Retinal pigment epithelial cell (primary cell): Measurements from ENCODE around the gene ALDH3B1.

ENCODE experiments used
- DNase-seq: peaks from one replicate; pipeline ENCODE4 v3.0.0-alpha.2; 2010; ENCODE audit warnings: low read depth
- H3K4me3 ChIP-seq: 2 replicates; pipeline ENCODE4 v1.5.1; 2011; ENCODE audit warnings: mild to moderate bottlenecking, low read length, control low read depth, moderate library complexity
- TF ChIP-seq, protein P1 (sequence below): conservative IDR thresholded peaks from 2 replicates; pipeline ENCODE4 v1.5.1; 2011; ENCODE audit warnings: low read depth, low read length, control low read depth, inconsistent platforms

Gene ALDH3B1

DNA sequence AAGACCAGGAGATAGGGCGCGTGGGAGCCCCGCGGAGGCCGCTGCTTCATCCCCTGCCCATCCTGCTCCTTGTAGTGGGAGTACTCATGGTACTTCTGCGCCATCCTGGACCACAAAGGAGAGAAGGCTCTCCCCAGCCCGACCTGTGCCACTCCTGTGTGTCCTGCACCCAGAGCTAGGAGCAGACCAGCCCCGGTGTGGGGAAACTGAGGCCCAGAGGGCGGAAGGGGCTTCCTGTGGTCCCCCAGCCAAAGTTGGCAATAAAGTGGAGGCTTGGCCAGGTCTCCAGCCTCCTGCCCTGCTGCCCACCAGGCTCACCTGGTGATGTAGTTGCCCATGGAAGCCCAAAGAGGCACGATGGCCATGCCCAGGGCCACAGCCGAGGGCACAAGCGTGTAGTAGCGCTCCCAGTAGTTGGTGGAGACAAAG is 10.9 kb upstream of the ALDH3B1 start:
- TF ChIP-seq, protein P1, sequence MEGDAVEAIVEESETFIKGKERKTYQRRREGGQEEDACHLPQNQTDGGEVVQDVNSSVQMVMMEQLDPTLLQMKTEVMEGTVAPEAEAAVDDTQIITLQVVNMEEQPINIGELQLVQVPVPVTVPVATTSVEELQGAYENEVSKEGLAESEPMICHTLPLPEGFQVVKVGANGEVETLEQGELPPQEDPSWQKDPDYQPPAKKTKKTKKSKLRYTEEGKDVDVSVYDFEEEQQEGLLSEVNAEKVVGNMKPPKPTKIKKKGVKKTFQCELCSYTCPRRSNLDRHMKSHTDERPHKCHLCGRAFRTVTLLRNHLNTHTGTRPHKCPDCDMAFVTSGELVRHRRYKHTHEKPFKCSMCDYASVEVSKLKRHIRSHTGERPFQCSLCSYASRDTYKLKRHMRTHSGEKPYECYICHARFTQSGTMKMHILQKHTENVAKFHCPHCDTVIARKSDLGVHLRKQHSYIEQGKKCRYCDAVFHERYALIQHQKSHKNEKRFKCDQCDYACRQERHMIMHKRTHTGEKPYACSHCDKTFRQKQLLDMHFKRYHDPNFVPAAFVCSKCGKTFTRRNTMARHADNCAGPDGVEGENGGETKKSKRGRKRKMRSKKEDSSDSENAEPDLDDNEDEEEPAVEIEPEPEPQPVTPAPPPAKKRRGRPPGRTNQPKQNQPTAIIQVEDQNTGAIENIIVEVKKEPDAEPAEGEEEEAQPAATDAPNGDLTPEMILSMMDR, result no peak
- H3K4me3 ChIP-seq, result no peak overlapping the region
- DNase-seq, result no peak

DNA sequence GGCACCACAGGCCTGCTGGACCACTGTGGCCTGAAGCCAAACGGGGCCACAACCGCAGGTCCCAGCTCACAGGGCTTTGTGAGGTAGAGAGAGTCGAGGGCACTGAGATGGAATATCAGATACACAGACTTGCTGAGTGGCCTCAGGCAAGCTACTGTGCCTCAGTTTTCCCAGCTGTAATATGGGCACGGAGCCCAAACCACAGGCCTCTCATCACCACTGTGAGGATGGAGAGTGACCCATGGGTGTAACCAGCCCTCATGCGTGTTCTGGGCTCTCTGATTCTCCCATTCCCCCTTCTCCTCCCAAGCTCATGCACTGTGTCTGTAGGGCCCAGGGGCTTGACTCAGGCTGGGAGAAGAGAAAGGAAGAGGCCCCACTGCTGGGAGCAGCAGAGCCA is 10.4 kb upstream of the ALDH3B1 start:
- DNase-seq, result no peak
- TF ChIP-seq, protein P1, result no peak
- H3K4me3 ChIP-seq, result no peak overlapping the region

DNA sequence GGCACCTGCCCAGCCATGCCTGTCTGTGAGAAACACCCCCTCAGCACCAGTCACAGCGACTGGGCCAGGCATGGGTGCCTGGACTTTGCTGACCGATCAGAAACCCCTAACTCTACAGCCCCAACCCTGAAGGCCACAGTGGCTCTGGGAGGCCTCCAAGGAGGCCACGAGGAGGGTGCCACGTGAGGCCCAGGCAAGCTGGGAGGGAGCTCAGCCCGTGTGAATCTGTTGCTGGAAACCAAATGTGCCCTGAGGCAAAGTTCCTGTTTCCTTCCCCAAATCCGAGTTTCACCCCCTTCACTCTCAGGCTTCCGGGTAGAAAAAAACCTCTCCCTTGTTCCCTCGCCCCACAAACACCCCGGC is 7.6 kb upstream of the ALDH3B1 start:
- TF ChIP-seq, protein P1, result no peak
- no peak for DNase-seq
- no peak overlapping the region for H3K4me3 ChIP-seq

DNA sequence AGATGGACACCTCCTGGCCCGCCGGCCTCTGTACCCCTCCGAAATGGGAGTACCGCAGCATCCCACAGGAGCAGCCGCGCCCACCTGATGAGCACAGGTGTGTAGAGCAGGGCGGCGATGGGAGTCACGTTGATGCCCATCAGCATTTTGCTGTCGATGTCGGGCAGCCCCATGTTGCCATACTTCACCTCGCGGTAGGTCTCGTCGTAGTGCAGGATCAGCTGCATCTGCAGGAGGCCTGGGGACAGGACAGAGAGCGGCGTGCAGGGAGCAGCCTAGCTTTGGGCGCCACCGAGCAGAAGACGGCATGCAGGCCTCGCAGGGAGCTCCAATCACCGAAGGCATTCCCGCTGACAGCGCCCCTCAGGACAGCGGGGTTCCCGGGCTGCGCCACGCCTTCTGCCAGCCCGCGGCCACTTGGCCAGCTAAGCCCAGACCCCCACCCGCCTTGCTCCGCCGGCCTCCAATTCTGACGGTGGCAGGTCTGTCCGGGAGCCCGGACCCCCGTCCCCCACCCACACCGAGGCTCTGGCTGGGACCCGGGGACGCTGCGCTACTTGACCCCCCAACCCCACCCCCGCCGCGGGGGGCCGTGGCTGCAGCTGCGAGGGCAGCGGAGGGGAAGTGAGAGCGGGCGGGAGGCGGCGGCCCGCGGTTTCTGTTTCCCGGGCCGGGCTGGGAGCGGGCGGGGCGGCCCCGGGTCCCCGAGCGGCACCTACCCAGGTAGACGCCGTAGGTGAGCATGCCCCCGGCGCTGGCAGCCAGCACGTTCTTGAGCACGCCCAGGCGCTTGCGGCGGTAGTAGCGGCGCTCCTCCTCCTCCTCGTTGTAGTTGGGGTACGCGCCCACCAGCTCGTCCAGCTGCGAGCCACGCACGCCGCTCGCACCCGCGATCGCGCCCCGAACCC is 6.9 kb upstream of the ALDH3B1 start:
- DNase-seq, result no peak
- H3K4me3 ChIP-seq, result peak overlapping the region; percentile 45
- TF ChIP-seq, protein P1, result no peak

DNA sequence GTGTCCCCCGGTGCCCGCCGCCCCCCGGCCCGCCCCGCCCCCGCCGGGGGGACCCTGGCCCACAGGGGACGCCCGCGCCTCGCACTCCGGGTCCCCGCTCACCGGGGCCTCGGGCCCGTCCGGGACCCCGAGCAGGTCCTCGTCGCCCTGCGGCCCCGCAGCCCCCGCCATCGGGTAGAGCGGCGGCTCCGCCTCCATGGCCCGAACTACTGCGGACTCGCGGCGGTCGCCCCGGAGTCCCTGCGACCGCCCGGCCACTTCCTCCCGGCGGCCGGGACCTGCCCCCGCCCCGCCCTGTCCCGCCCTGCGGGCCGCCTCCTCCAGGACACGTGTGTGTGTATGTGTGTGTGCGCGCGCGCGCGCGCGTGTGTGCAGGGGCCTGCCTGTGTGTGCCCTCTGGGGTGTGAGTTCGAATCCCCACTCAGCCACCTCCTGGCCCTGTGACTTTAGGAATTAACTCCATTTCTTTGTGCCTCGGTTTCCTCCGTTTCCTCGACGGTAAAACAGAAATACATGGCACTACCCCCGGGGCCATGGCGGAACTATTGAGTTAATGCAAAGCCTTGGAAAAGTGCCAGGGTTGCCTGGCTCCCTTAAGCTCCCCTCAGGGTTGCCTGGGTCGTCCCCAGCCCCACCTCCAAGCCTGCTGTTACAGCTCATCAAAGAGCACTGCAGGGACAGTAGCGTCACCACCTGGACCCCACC is 6.1 kb upstream of the ALDH3B1 start, which contains the start of gene UNC93B1:
Gene UNC93B1 (minus strand): TSS at position 252 of the 705 bp plus-strand sequence. CDS start 54 bp downstream, at position 198.
- no peak for DNase-seq
- peak within 1 kb of the TSS; percentile 45 for H3K4me3 ChIP-seq
- TF ChIP-seq, protein P1, result no peak

DNA sequence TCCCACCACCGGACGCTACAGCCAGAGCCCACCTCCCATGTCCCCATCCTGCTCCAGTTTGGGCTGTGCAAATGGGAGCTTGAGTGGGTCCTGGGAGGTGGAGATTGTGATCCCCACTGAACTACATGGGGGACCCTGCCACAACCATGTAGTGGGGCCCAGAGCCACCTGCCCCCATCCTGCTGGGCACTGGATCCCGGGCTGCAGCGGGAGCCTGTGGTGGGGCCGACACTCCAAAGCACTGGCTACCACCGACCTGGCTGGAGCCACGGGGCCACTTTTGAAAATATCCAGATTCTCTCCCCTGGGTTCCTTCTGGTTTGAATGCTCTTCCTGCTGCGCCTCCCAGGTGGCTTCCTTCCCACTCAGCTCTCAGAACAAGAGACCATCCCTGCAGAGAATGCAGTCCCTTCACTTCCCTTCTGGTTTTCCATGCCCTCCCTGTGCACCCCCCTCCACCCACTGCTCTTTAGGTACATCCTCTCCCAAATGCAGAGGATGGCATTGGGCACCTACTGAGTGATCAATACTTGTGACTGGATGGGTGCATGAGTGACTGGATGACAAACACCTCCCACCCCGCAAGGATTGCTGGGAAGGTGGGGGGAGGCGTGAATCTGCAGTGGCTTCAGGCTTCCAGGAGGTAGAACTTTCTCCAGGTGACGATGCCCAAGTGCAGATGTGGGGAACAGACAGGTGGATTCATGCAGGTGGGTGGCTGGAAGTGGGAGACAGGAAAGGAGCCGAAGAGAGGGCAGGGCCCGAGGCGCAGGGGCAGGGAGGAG is 5.4 kb upstream of the ALDH3B1 start:
- no peak overlapping the region for H3K4me3 ChIP-seq
- no peak for DNase-seq
- TF ChIP-seq, protein P1, result no peak
